Activated CD8-positive, alpha-beta memory T cell treated with anti-CD3 and anti-CD28 coated beads, Interleukin-2, amount 50 U/mL, for 1 hour (primary cell): ENCODE results near the gene RAB37.

Experiments
- DNase-seq: peaks from one replicate; pipeline ENCODE4 v3.0.0-alpha.2; 2020; ENCODE audit errors: extremely low read depth

RAB37 gene

DNA sequence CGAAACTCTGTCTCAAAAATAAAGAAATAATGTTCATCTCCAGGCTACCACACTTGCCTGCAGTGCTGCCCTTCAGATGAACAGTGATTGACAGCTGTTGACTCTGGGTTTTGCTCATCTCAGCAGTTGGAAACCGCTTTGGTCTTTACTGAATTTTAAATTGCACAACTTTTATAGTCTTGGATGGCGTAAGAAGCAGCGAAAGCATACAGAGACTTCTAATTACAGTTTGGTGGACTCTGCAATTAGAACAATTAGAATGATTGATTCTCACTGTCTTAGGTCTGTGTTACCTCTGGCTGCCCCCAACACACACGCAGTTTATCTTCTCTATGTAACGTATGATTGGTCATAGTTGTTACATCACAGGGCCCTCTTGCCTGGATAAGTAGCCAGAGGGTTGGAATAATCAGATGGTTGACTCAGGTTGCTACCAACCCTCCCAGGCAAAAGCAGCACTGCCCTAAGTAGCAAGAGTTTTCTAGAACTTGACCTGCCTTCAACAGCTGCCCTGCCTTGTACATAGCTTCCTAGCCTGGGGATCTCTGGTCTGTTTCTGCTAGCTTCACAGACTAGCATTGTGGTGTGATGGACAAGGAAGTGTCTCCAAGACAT lies 41.0 kb downstream of the RAB37 start:
- DNase-seq: no peak

DNA sequence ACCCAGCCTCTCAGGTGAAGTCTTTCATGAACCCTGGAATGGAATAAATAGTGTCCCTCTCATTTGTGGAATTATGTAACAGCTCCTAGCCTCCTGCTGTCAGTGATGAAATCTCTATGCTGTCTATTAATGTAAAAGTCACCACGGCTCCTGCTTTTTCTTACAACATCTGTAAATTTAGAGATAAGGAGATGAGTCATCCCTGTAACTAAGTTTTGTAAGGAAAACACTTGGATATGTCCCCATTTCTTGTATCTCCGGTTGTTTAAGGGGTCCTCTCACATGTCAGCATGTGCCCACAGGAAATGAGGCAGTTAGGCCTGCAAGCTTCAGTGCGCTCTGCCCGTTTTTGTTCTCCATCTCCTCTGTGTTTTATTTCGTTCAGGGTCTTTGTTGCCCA lies 41.9 kb downstream of the RAB37 start:
- no peak for DNase-seq

DNA sequence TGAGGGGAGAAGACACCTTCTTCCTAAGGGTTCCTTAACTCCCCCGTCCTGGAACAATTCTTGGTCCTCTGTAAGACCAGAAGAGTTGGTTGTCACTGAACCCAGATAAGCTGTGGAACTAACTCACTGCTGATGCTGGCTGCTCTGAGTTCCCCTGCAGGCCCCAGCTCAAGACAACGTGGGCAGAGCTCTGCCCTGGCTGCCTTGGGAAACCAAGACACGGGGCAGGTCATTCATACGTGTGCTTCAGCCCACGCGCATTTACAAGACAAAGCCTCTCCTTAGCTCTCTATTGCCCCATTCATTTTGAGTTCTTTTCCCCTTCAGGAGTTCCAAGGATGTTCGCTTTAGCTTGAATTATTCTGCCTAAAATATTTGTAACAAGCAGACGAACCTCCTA lies 42.4 kb downstream of the RAB37 start:
- no peak for DNase-seq

DNA sequence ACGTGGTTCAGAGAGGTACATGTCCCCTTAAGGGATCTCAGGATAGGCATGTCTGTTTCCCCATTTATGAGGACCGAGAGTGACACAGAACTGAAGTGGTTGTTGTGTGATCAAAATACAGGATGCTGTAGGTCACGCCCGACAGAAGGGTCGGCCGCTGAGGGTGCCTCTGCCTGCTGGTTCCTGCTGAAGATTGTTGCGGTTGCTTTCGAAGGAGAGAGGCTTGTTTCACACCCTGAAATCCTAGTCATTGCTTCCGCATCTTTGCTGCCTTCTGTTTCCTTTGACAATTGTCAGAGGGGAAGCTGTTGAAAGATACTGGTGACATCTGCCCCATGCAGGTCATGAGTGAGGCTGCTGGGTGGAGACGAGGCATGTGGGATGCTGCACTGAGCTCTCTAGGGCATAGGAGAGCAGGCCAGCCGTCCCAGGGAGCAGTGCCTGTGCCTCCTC lies 42.9 kb downstream of the RAB37 start:
- DNase-seq: peak; percentile 32

DNA sequence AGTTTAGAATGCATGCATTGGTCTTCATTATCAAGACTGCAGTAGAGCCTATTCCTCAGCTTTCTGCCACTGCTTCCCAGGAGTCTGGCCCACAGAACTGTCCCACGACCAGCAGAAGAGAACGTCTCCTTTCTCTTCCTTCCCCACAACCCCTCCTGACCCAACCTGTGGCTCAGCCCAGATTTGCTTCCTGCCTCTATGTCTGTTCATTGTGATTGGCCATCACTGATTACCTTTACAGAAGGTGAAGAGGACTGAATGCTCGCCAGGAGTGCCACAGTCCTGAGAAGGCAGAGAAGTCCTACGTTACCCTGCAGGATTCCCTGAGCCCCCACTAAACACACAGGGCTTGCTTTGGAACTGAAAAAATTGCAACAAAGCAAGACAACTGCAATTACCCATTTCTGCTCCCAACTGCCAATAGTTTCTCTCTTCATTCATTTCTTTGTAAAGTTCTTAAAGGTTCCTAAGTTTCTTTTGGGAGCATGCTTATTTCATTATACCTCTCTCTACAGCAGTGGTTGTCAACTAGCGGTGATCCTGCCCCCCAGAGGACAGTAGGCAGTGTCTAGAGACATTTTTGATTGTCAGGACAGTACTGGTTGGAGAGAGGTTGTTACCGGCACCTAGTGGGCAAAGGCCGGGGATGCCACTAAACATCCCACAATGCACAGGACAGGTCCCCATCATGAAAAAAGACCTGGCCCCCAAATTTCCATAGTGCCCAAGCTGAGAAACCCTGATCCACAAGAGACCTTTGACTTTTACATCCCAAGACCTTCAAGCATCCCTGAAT lies 43.6 kb downstream of the RAB37 start:
- no peak for DNase-seq

DNA sequence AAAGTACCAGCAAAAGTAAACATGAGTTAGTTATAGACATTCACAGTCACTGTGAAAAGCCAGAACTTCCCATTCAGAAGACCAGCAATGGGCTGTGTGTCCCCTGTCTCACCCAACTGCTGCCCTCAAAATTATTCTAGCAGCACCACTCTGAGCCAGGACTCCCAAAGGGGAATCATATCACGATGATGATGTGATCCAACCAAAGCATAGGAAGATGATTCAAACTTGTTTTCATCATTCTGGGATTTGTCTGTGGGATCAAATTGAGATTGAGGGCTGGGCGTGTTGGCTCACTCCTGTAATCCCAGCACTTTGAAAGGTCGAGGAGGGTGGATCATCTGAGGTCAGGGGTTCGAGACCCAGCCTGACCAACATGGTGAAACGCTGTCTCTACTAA lies 45.5 kb downstream of the RAB37 start:
- no peak for DNase-seq

DNA sequence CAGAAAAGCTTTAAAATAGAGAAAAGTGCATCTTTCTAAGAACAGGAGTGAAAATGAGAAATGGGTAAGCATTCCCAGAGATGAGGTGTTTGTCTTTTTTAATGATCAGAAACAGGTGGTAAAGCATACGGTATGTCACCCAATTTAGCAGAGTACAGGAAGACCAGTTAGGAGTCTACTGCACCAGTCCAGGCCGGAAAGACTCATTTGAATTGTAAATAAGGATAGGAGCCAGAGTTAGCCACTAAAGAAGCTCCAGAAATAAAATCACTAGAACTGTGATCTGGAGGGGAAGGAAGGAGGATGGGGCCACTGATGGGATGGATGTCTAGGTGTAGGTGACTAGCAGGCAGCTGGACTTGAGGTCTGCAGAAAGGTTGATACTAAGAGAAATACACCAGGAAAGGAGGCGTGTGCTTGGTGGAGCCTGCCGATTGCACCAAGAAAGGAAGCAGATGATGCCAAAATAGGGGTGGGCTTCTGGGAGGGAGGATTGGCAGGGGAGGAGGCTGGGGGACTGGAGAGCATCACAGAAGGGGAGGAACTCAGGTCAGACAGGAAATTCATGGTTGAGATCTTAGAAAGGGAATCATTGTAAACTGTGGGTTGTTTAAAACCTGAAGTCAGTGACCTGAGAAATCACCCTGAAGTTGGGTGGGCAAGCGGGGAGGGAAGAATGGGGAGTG lies 47.2 kb downstream of the RAB37 start:
- no peak for DNase-seq

DNA sequence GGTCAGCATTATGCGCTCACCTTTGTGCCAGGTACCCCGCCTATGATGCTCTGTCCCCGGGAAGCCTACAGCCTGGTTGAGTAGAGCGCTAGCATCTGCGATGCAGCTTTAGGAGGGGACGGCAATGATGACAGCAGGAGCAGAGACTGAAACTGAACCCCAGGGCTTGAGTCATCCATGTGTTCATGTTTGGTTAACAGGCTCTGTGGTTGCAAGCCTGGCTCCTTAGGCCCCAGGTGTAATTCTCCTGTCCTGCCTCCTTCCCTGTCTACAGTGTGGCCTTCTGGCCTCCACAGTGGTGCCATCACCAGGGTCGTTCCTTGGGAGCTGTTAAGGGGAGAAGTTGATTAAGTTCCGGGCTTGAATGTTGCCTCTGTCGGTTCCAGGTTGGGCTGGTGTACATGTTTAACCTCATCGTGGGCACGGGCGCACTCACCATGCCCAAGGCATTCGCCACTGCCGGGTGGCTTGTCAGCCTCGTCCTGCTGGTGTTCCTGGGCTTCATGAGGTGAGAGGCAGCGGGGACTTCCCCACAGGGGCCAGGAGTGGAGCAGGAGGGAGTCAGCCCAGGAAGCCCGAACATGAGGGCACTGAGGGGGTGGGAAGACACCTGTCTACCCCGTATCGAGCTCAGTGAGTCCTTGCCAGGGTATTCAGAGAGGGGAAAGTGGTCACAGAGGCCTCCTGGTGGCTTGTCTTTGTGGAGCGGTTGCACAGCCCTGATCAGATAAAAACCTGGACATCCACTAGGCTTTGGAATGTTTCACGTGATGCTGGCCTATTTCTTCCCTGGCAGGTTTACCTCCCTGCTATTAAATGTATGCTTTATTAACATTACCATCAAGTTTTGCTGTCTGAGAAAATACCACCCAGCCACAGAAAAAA lies 48.3 kb downstream of the RAB37 start:
- DNase-seq: no peak

DNA sequence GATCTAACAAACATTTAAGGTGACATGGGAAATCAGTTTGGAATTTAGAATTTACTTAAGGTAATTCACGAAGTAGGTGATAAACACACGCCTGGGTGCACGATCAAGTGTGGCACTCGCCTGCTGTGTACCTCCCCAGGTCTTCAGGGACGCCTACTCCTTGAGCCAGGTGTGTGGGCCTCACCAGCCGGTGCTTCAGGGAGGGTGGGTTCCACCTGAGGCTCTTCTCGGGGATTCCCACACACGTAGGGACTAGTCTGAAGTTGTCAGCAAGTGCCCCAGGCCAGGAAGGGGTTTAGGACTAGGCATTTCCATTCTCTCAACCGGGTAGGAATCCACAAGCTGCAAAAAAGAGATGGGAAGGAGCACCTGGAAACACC lies 48.9 kb downstream of the RAB37 start:
- no peak for DNase-seq

DNA sequence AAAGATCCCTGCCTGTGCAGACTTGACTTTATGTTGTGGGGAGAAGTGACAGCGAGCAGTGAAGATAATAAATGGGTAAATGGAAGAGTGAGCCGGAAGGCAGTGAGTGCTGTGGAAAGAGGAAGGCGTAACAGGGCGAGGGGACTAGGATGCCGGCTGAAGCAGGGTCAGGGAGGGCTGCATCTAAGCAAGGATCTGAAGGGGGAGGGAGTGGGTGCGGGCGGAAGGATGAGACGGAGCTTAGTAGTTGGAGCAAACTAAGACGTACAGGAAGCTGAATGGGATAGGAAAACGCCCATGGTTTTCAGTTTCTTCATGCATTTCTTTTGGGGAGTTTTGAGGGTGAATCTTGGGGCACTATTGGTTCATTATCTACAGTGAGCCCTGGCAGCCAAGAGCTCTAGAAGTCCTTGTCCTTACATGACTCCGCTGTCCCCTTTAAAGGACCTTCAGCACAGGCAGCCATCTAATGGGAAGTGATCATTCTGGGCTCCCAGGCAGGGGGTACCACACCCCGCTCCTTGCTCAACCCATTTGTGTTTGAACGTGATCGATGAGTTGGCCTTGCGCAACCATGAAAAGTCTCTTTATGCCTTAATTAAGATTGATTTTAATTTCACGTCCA lies 49.5 kb downstream of the RAB37 start:
- no peak for DNase-seq

DNA sequence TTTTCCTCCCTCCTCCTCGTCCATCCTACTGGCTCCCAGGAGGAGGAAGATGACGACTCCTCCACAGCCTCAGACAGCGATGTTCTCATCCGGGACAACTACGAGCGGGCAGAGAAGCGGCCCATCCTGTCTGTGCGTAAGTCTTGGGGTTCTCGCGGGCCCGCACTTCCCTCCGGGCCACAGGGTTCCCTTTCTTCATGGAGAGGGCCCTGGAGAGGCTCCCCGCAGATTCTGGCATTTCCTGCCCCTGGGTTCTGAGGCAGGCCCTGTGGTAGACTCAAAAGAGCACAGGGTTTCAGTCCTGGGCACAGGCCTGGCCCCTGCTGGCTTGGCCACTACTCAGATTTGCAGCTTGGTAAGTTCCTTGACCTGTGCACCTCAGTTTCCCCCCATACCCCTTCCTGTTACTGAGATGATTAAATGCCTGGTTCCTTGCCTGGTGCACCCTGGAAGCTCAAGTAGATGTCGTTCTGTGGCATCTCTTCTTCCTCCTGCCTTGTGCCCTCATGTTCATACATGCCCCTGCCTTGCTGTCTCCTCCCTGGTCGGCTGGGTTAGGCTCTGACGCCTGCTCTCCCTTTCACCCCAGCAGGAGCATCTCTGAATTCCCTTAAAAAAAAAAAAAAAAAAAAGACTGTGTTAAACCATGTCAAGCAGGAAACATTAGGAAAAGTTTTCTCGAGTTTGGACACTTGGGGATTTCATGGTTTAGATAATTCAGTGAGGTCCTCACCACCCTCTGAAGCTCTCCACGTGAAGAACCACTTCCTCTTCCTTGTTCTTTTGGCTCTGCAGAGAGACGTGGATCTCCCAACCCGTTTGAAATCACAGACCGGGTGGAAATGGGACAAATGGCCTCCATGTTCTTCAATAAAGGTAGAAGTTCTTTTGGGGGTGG lies 53.4 kb downstream of the RAB37 start:
- no peak for DNase-seq

DNA sequence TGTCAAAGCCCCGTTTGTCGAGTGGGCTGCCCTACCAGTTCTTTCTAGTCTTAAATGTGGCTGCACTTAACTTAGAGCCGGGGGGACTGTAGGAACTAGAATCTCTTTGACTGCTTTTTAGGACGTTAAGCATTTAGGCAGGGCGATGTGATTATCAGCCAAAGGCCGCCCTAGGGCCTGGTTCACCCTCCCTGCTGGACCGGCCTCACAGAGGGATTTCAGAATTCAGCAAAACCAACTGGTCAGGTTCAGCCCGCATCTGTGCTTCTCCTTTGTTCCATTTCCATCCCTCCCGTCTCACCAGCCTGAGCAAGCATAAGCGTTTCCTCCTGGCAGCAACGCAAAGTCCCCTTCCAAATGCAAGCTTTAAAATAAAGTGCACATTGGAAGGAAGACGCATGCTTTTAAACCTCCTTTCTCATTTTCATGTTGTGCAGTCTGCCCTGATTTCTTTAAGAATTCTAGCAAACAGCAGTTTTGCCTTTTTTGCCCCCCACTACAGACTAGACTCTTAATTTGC lies 55.6 kb downstream of the RAB37 start:
- DNase-seq: no peak

DNA sequence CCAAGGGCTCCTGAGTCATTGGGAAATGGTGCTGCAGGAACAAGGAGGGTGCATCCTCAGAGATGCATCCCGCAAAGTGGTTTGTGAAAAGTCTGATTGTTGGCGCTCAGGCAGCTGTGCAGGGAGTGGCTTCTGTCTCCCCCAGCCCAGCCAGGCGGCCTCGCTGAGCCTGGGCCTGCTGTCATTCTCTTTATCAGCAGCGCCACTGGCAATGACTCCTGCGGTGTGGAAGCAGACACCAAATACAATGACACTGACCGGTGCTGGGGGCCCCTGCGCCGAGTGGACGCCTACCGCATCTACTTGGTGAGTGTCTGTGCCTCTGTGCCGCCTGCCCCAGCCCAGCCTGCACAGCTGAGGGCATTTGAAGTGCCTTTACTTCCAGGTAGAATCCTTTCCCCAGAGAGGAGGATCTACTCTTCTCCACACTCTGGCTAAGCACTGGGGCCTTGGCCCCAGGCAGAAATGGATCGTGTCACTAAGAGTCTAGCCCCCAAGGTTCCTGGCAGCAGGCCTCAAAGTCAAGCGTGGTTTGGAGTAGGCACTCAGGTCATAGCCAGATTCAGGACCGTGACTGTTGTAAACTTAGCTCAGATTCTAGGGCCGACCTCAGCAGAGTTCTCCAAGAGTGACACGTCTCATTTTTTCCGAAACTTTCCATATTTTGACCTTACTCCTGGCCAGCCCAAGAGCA lies 58.4 kb downstream of the RAB37 start:
- DNase-seq: no peak

DNA sequence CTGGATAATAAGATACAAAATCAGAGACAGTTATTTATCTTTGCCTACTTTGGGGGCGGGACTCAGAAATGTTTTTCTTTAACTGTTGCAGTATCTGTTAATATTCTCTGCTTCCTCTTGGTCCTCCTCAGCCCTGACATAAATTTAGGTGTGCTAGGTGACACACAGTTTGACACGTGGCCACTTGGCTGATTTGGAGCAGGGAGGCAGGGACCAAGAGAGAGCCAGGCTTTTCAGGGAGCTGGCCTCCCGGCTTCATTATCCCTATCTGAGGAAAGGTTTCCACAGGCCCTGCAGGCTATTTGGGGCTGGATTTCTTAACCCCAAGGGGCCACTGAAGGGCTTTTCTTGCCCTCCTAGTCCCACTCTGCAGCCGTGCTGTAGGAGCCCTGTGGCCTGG lies 59.2 kb downstream of the RAB37 start:
- DNase-seq: no peak

DNA sequence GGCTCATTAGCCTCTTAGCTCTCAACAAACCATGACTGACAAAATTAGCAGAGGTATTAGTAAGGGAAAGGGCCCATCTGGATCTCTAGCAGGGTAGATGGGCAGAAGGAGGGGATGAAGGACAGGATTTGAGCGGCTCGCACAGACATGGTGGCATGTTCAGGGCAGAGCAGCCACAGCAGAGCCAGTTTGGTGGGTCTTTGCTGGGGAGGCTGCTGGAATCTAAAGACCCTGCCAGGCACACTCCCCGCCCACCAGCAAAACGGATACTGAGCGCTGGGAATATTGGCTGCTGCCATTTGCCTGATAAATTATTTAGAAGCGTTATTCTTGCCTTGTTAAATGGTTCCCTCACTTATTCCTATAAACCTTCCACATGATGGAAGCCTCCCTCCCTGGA lies 59.8 kb downstream of the RAB37 start:
- DNase-seq: no peak
